ENCODE results near the gene PRKX.
"Not testable (repeated sequence)": the region's sequence is repeated elsewhere in the genome, so short reads cannot be mapped to it uniquely, and the experiment has no call there.

DNA sequence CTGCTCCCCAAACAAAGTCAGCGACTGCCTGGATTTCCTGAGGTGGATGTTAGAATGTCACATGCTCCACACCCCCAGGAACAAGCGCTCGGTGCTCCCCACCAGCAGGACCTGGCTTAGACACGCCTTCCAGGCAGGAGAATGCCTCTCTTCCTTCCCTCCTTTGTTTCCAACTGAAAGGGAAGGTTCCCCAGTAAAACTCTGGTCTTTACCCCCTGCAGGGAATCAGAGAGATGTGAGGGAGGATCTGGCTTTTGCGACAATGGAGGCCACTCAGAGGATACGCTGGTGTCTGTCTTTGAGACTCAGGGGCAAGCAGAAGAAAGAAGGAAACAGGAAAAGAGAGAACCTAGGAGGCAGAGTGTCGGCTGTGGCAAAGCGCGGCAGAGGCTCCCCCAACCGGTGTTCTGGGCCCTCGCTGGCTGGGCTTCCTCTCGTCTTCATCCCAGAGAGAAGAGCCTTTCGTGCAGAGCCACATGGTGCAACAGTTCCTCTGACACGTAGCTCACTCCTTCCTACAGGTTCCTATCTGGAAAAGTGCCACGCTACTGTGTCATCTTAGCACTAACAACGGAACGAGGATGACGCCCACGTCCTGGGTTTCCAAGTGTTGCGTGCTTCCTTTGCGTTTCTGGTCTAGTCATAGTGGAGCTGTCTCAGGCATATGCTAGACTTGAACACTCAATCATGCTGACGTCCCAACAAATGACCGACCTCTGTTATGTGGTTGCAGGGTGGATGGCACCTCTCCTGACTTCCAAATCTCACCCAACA is 73.4 kb downstream of the PRKX start:
- TF ChIP-seq, protein P1, sequence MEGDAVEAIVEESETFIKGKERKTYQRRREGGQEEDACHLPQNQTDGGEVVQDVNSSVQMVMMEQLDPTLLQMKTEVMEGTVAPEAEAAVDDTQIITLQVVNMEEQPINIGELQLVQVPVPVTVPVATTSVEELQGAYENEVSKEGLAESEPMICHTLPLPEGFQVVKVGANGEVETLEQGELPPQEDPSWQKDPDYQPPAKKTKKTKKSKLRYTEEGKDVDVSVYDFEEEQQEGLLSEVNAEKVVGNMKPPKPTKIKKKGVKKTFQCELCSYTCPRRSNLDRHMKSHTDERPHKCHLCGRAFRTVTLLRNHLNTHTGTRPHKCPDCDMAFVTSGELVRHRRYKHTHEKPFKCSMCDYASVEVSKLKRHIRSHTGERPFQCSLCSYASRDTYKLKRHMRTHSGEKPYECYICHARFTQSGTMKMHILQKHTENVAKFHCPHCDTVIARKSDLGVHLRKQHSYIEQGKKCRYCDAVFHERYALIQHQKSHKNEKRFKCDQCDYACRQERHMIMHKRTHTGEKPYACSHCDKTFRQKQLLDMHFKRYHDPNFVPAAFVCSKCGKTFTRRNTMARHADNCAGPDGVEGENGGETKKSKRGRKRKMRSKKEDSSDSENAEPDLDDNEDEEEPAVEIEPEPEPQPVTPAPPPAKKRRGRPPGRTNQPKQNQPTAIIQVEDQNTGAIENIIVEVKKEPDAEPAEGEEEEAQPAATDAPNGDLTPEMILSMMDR (IDR thresholded peaks at IDR 0.05; ENCODE audit: low read depth, low read length, poor library complexity, severe bottlenecking): not testable (repeated sequence)
- TF ChIP-seq EZH2phosphoT487 (IDR thresholded peaks at IDR 0.05; ENCODE audit: borderline replicate concordance, low read length): not testable (repeated sequence)

All from DOHH2 (cell line).